ENCODE results near the gene FAM169A.
A peak's percentile ranks its signal among the peaks of the same experiment; 100 is the strongest.
"Not testable (repeated sequence)": the region's sequence is repeated elsewhere in the genome, so short reads cannot be mapped to it uniquely, and the experiment has no call there.

Gene FAM169A

GRCh38 chr5:74865256-74865803, 857 bp downstream of the FAM169A start:
- in situ Hi-C loops (cut with HindIII; ENCODE audit: low sequenced_read_pairs): no loop called here
- H3K4me3 ChIP-seq (ENCODE audit: low read depth, low read length): peak overlapping the region; percentile 63
- no peak for TF ChIP-seq CTCF (IDR thresholded peaks at IDR 0.05; ENCODE audit: low read depth, low read length)
- DNase-seq (ENCODE audit: low read depth, low spot score): no peak

GRCh38 chr5:74864823-74865222, 1.4 kb downstream of the FAM169A start:
- in situ Hi-C loops (cut with HindIII; ENCODE audit: low sequenced_read_pairs): no loop called here
- TF ChIP-seq CTCF (IDR thresholded peaks at IDR 0.05; ENCODE audit: low read depth, low read length): no peak
- H3K4me3 ChIP-seq (ENCODE audit: low read depth, low read length): no peak overlapping the region
- no peak for DNase-seq (ENCODE audit: low read depth, low spot score)

DNA sequence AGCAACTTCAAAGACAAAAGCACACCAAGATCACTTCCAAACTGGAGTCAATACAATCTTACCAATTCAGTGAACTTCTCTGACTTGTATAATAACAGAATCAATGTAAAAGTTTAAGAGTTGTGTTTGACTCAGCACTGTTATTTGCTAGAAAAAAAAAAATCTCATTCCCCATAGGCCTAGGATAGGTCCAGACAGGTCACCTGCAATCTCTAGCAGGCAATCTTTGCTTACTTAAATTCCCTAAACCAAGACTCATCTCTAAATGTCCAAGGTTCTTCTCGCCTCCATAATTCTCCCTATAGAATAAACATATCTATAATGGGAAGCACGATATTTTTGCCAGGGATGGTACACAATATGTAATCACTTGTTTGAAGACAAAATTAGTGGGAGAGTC, 2.5 kb downstream of the FAM169A start:
- no peak overlapping the region for H3K4me3 ChIP-seq (ENCODE audit: low read depth, low read length)
- DNase-seq (ENCODE audit: low read depth, low spot score): no peak
- TF ChIP-seq CTCF (IDR thresholded peaks at IDR 0.05; ENCODE audit: low read depth, low read length): no peak
- in situ Hi-C loops (cut with HindIII; ENCODE audit: low sequenced_read_pairs): no loop called here

GRCh38 chr5:74862221-74862620, 4.0 kb downstream of the FAM169A start:
- in situ Hi-C loops (cut with HindIII; ENCODE audit: low sequenced_read_pairs): no loop called here
- TF ChIP-seq CTCF (IDR thresholded peaks at IDR 0.05; ENCODE audit: low read depth, low read length): no peak
- no peak overlapping the region for H3K4me3 ChIP-seq (ENCODE audit: low read depth, low read length)
- no peak for DNase-seq (ENCODE audit: low read depth, low spot score)

GRCh38 chr5:74856975-74857374, 9.2 kb downstream of the FAM169A start:
- H3K4me3 ChIP-seq (ENCODE audit: low read depth, low read length); in situ Hi-C loops (cut with HindIII; ENCODE audit: low sequenced_read_pairs); DNase-seq (ENCODE audit: low read depth, low spot score): not testable (repeated sequence)

- DNase-seq (ENCODE audit: low read depth, low spot score): no peak
- in situ Hi-C loops (cut with HindIII; ENCODE audit: low sequenced_read_pairs): no loop called here
- TF ChIP-seq CTCF (IDR thresholded peaks at IDR 0.05; ENCODE audit: low read depth, low read length): no peak
- H3K4me3 ChIP-seq (ENCODE audit: low read depth, low read length): no peak overlapping the region
These were observed 12.9 kb downstream of the FAM169A start for GRCh38 chr5:74853256-74853655.

DNA sequence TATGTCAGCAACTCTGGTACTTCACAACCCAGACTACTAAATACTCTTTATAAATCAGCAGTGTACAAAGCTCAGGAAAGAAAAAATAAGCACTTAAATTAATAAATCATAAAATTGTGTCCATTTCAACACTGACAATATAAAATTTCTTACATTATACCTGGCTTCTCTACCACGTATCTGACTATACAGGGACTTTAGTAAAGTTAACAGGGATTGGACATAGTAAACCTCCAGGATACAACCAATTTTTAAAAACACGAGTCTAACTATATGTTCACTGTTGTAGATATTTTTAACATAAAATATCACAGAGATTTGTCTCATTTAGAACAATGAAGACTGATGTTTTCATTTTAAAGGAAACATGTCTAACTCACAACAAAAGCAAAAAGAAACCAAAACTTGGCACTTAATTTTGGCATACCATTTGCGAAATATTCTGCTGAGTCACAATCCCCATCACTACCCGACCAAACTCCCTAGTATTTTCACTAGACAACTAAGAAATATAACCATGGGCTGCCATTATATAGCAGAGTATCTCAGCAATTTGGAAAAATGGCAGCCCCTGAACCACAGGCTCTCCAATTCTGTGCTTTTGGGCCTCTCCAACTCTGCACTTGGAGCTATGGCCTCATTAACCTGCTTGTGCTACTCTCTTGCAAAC, 14.4 kb downstream of the FAM169A start:
- DNase-seq (ENCODE audit: low read depth, low spot score): peak; percentile 49
- no peak overlapping the region for H3K4me3 ChIP-seq (ENCODE audit: low read depth, low read length)
- in situ Hi-C loops (cut with HindIII; ENCODE audit: low sequenced_read_pairs): no loop called here
- no peak for TF ChIP-seq CTCF (IDR thresholded peaks at IDR 0.05; ENCODE audit: low read depth, low read length)
